SK-N-SH treated with all-trans-retinoic acid at 6 μM for 48 hours (cell line): ENCODE data around the gene C13orf46.

Source experiments
- GLIS3 ChIP-seq: fragments of 250-450 bp; sonication (Bioruptor Pico); IDR thresholded peaks from 2 replicates; pipeline ENCODE4 v1.5.0; 2020; ENCODE audit warnings: mild to moderate bottlenecking, moderate library complexity
- ISL1 ChIP-seq: fragments of 250-450 bp; sonication (Bioruptor Pico); IDR thresholded peaks from 2 replicates; pipeline ENCODE4 v2.1.2; 2022; ENCODE audit warnings: mild to moderate bottlenecking, moderate library complexity
- OSR1 ChIP-seq: fragments of 250-450 bp; sonication (Bioruptor Pico); IDR thresholded peaks from 2 replicates; pipeline ENCODE4 v1.8.0; 2022; ENCODE audit warnings: moderate library complexity, mild to moderate bottlenecking, inconsistent platforms
- SNAI2 ChIP-seq: fragments of 250-450 bp; sonication (Bioruptor Pico); IDR thresholded peaks from 2 replicates; pipeline ENCODE4 v1.5.0; 2020; ENCODE audit warnings: mild to moderate bottlenecking, moderate library complexity
- TOX ChIP-seq: fragments of 250-450 bp; sonication (Bioruptor Pico); IDR thresholded peaks from 2 replicates; pipeline ENCODE4 v1.8.0; 2021; ENCODE audit warnings: mild to moderate bottlenecking, moderate library complexity, borderline replicate concordance
- ZC3H10 ChIP-seq: fragments of 250-450 bp; sonication (Bioruptor Pico); IDR thresholded peaks from 2 replicates; pipeline ENCODE4 v1.5.1; 2021; ENCODE audit warnings: mild to moderate bottlenecking, moderate library complexity
- ZFP3 ChIP-seq: fragments of 250-450 bp; sonication (Bioruptor Pico); IDR thresholded peaks from 2 replicates; pipeline ENCODE4 v1.5.0; 2020; ENCODE audit warnings: mild to moderate bottlenecking, moderate library complexity
- TF ChIP-seq, protein P1 (sequence below): fragments of 250-450 bp; sonication (Bioruptor Pico); IDR thresholded peaks from 2 replicates; pipeline ENCODE4 v1.5.1; 2021; ENCODE audit warnings: mild to moderate bottlenecking, moderate library complexity

GRCh38 chr13:113905942-113906341, 67.9 kb downstream of the C13orf46 start:
- no peak for TF ChIP-seq ZFP3
- no peak for TF ChIP-seq OSR1 (CRISPR knock-in tag)
- TF ChIP-seq SNAI2 (CRISPR knock-in tag): no peak
- no peak for TF ChIP-seq ISL1
- TF ChIP-seq TOX (CRISPR knock-in tag): no peak
- TF ChIP-seq GLIS3 (CRISPR knock-in tag): no peak
- no peak for TF ChIP-seq ZC3H10
- TF ChIP-seq, protein P1, sequence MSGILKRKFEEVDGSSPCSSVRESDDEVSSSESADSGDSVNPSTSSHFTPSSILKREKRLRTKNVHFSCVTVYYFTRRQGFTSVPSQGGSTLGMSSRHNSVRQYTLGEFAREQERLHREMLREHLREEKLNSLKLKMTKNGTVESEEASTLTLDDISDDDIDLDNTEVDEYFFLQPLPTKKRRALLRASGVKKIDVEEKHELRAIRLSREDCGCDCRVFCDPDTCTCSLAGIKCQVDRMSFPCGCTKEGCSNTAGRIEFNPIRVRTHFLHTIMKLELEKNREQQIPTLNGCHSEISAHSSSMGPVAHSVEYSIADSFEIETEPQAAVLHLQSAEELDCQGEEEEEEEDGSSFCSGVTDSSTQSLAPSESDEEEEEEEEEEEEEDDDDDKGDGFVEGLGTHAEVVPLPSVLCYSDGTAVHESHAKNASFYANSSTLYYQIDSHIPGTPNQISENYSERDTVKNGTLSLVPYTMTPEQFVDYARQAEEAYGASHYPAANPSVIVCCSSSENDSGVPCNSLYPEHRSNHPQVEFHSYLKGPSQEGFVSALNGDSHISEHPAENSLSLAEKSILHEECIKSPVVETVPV (CRISPR knock-in tag): no peak
